Measurements from ENCODE around the gene FECH.

The FECH gene

GRCh38 chr18:57561261-57561660, 25.2 kb downstream of the FECH start:
- H3K4me3 ChIP-seq (ENCODE audit: low read depth, low read length) = no peak overlapping the region
- H3K9me3 ChIP-seq (ENCODE audit: severe bottlenecking) = no peaks in the 10 kb centered on the region
- no peak overlapping the region for H3K27ac ChIP-seq
- peaks cover 48% of the 10 kb centered on the region for H3K36me3 ChIP-seq
- no peaks in the 10 kb centered on the region for H3K27me3 ChIP-seq (ENCODE audit: insufficient read depth, low read depth, severe bottlenecking)
- TF ChIP-seq CTCF (IDR thresholded peaks at IDR 0.05; ENCODE audit: low read depth, low read length) = no peak
- DNase-seq = no peak

GRCh38 chr18:57559314-57559713, 27.2 kb downstream of the FECH start:
- no peak for TF ChIP-seq CTCF (IDR thresholded peaks at IDR 0.05; ENCODE audit: low read depth, low read length)
- Histone ChIP-seq H3K9me3 (ENCODE audit: severe bottlenecking) (no peaks in the 10 kb centered on the region), H3K36me3 (peaks cover 41% of the 10 kb centered on the region), H3K4me3 (ENCODE audit: low read depth, low read length) (no peak overlapping the region), H3K27ac (no peak overlapping the region), H3K27me3 (ENCODE audit: insufficient read depth, low read depth, severe bottlenecking) (no peaks in the 10 kb centered on the region)
- DNase-seq = no peak

GRCh38 chr18:57555134-57555533, 31.4 kb downstream of the FECH start:
- Histone ChIP-seq H3K27me3 (ENCODE audit: insufficient read depth, low read depth, severe bottlenecking) (no peaks in the 10 kb centered on the region), H3K27ac (no peak overlapping the region), H3K36me3 (peaks cover 41% of the 10 kb centered on the region), H3K4me3 (ENCODE audit: low read depth, low read length) (no peak overlapping the region), H3K9me3 (ENCODE audit: severe bottlenecking) (no peaks in the 10 kb centered on the region)
- no peak for TF ChIP-seq CTCF (IDR thresholded peaks at IDR 0.05; ENCODE audit: low read depth, low read length)
- DNase-seq = no peak

GRCh38 chr18:57550510-57550909, 36.0 kb downstream of the FECH start:
- Histone ChIP-seq H3K27ac (no peak overlapping the region), H3K4me3 (ENCODE audit: low read depth, low read length) (no peak overlapping the region), H3K36me3 (peaks cover 24% of the 10 kb centered on the region), H3K27me3 (ENCODE audit: insufficient read depth, low read depth, severe bottlenecking) (no peaks in the 10 kb centered on the region), H3K9me3 (ENCODE audit: severe bottlenecking) (no peaks in the 10 kb centered on the region)
- TF ChIP-seq CTCF (IDR thresholded peaks at IDR 0.05; ENCODE audit: low read depth, low read length) = no peak
- DNase-seq = no peak

- no peak for TF ChIP-seq CTCF (IDR thresholded peaks at IDR 0.05; ENCODE audit: low read depth, low read length)
- Histone ChIP-seq H3K9me3 (ENCODE audit: severe bottlenecking) (no peaks in the 10 kb centered on the region), H3K27me3 (ENCODE audit: insufficient read depth, low read depth, severe bottlenecking) (no peaks in the 10 kb centered on the region), H3K4me3 (ENCODE audit: low read depth, low read length) (no peak overlapping the region), H3K27ac (no peak overlapping the region), H3K36me3 (peaks cover 17% of the 10 kb centered on the region)
- DNase-seq = no peak
Measured at GRCh38 chr18:57547260-57547659, 39.2 kb downstream of the FECH start.

GRCh38 chr18:57544936-57545660, 41.4 kb downstream of the FECH start:
- H3K4me3 ChIP-seq (ENCODE audit: low read depth, low read length) = no peak overlapping the region
- no peaks in the 10 kb centered on the region for H3K9me3 ChIP-seq (ENCODE audit: severe bottlenecking)
- no peak for DNase-seq
- H3K27ac ChIP-seq = no peak overlapping the region
- no peak for TF ChIP-seq CTCF (IDR thresholded peaks at IDR 0.05; ENCODE audit: low read depth, low read length)
- H3K27me3 ChIP-seq (ENCODE audit: insufficient read depth, low read depth, severe bottlenecking) = no peaks in the 10 kb centered on the region
- peaks cover 4% of the 10 kb centered on the region for H3K36me3 ChIP-seq

All from WERI-Rb-1 (cell line).